Activated CD8-positive, alpha-beta memory T cell treated with anti-CD3 and anti-CD28 coated beads for 36 hours (primary cell): ENCODE results near the gene GCGR. TPM values are rescaled to one million over a fixed set of nuclear protein-coding genes. Genes with fewer than 3 reads are reported as not detected.
"Not testable (repeated sequence)": the region's sequence is repeated elsewhere in the genome, so short reads cannot be mapped to it uniquely, and the experiment has no call there.

Experiments
- CTCF ChIA-PET: fragments of 350-600 bp; sonication (Branson Sonifier 250); formaldehyde crosslinking; loops from one replicate; lab custom pipeline; 2021; ENCODE audit warnings: antibody characterized with exemption; lab: Charles Lee
- POLR2A ChIA-PET: fragments of 350-600 bp; sonication (Branson Sonifier 250); formaldehyde crosslinking; loops from one replicate; lab custom pipeline; 2021; ENCODE audit warnings: antibody characterized with exemption; lab: Charles Lee
- total RNA-seq, 2 experiments: library from RNA; stranded (reverse); gene quantifications; one replicate each; pipeline ENCODE4 v1.2.3, GENCODE V29; 2021

GCGR gene
- total RNA-seq, 2 experiments from 2014 or later = not detected

DNA sequence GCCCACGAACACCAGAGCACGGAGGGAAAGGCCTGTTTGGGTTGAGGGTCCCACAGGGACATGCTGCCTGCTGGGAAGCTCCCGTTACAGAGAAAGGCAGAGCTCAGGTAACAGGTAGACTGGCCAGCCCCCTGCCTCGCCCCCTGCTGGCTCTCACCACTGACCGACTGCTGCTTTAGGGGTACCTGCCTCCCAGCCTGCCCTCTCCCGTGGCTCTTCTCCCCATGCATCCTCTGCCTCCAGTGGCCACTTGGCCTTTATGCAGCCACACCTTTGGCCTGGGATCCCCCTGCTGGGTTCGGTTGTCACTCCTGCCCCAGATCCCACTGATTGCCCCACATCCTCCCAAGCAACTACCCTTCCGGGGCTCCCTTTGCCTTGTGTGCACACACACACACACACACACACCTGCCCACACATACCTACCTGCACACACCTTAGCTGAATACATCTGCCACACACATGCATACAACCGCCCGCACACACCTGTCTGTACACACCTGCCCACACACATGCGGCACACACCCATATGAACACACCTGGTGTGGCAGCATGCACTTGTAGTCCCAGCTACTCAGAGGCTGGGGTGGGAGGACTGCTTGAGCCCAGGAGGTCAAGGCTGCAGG is 22.0 kb downstream of the GCGR start:
- POLR2A ChIA-PET = interaction anchor here (0.7 kb wide), 1 partner anchor 153 kb away, joined by 8 read pairs; no protein-coding TSS in a partner anchor

GRCh38 chr17:81828656-81829055 is 24.7 kb downstream of the GCGR start:
- ChIA-PET CTCF (interaction anchor here (0.9 kb wide), 2 partner anchors 30 to 93 kb away, joined by 3 to 4 read pairs; no protein-coding TSS in a partner anchor), POLR2A (no interaction called here)

More for the DNA sequence above, 22.0 kb downstream of the GCGR start:
- CTCF ChIA-PET = interaction anchor here (0.7 to 0.8 kb wide), 2 partner anchors 14 to 184 kb away, joined by 3 to 5 read pairs; no protein-coding TSS in a partner anchor

GRCh38 chr17:81829858-81830257 is 25.9 kb downstream of the GCGR start:
- ChIA-PET CTCF (no interaction called here), POLR2A (no interaction called here)

DNA sequence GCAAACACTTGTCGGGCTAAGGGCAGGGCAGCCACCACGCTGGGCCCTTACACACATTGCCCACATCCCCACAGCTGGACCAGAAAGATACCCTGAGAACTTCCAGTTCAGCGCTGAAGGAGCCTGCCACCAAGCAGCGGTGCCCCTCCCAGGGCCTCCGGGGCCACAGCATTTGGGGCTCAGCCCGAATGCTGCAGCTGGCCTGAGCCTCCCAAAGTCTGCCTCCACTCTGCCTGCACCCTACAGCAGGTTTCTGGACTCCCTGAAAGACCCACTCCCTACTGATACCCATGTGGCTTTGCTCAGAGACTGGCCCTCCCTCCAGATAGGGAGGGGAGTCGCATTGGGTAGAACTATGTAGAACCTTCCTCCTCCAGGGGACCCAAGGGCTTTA is 27.6 kb downstream of the GCGR start:
- ChIA-PET CTCF (no interaction called here), POLR2A (interaction anchor here (2.5 kb wide), 1 partner anchor 39 kb away, joined by 20 read pairs; the partner anchor contains the start of gene ARHGDIA)

DNA sequence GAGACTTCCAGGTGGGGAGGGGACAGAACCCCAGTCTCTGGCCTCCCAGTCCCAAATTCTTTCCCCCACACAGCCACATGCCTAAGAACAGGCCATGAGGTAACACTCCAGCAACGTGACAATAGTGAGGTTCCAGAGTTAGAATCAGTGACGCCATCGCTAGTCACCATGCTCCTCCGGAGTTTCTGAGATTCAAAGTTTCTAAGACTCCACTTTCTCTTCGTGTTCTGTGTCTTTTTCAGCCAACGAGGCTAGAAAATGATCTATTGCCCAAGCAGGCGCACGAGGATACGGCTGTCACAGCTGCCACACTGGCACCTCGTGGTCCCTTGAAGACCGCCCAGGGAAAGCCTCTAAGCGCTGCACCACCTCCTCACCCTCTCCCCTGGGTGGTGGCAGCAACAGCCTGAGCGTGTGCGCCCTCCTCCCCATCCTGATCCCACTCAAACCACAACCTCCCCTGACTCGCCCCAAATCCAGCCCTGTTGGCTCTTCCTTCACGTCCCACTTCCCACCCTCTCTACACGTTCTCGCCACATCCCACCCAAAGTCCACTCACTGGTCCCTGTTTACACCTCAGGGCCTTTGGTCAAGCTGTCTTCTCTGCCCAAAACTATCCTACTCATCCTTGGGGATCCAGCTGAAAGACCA is 28.1 kb downstream of the GCGR start:
- ChIA-PET CTCF (no interaction called here), POLR2A (interaction anchor here (0.6 to 2.5 kb wide), 3 partner anchors 29 to 41 kb away, joined by 4 to 20 read pairs (median 12); partner anchors contain the start of genes ARHGDIA and P4HB)

- CTCF ChIA-PET = interaction anchor here (0.9 to 1.1 kb wide), 2 partner anchors 20 to 28 kb away, joined by 3 to 4 read pairs; partner anchors contain the start of gene P4HB
- POLR2A ChIA-PET = interaction anchor here (0.5 to 2.5 kb wide), 9 partner anchors 10 to 130 kb away, joined by 3 to 20 read pairs (median 4); partner anchors contain the start of genes ARHGDIA, MRPL12 and P4HB
These were observed 28.7 kb downstream of the GCGR start for GRCh38 chr17:81832608-81833159.

- ChIA-PET POLR2A (interaction anchor here (0.5 to 2.5 kb wide), 11 partner anchors 9 to 130 kb away, joined by 3 to 20 read pairs (median 3); partner anchors contain the start of genes ARHGDIA, MRPL12 and P4HB), CTCF (interaction anchor here (0.9 to 1.3 kb wide), 4 partner anchors 19 to 188 kb away, joined by 3 to 4 read pairs (median 3); partner anchors contain the start of gene P4HB)
These were observed 29.4 kb downstream of the GCGR start, which contains the start of gene MCRIP1 for GRCh38 chr17:81833160-81833920. Gene MCRIP1, minus strand, starts transcription at chr17:81833291. Its CDS starts 8,785 bp downstream, at chr17:81824506.

- ChIA-PET POLR2A (interaction anchor here (0.5 to 2.5 kb wide), 6 partner anchors 15 to 131 kb away, joined by 3 to 20 read pairs (median 8); partner anchors contain the start of genes ARHGDIA and MRPL12), CTCF (interaction anchor here (0.9 to 1.3 kb wide), 4 partner anchors 21 to 188 kb away, joined by 3 read pairs; no protein-coding TSS in a partner anchor)
These were observed 30.2 kb downstream of the GCGR start for GRCh38 chr17:81833921-81834830.

- ChIA-PET CTCF (interaction anchor here (0.9 kb wide), 1 partner anchor 25 kb away, joined by 3 read pairs; no protein-coding TSS in a partner anchor), POLR2A (interaction anchor here (0.5 kb wide), 1 partner anchor 14 kb away, joined by 4 read pairs; no protein-coding TSS in a partner anchor)
These were observed 30.9 kb downstream of the GCGR start, which contains the start of gene PPP1R27 for GRCh38 chr17:81834831-81835267. Gene PPP1R27, minus strand, starts transcription at chr17:81835050. Its CDS starts 97 bp downstream, at chr17:81834953.

DNA sequence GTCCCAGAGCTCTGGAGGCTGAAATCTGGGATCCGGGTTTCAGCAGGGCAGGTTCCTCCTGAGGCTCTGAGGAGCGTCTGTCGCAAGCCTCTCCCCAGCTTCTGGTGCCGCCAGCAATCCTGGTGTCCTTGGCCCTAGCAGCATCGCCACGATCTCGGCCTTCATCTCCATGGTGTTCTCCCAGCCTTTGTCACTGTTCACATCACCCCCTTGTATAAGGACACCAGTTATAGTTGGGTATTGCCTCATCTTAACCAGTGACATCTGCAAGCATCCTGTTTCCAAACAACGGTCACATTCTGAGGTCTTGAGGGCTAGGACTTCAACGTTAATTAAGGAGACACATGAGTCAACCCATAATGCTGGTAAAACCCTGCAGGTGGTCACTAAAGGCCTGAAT is 33.7 kb downstream of the GCGR start:
- CTCF ChIA-PET = no interaction called here
- POLR2A ChIA-PET = no interaction called here

DNA sequence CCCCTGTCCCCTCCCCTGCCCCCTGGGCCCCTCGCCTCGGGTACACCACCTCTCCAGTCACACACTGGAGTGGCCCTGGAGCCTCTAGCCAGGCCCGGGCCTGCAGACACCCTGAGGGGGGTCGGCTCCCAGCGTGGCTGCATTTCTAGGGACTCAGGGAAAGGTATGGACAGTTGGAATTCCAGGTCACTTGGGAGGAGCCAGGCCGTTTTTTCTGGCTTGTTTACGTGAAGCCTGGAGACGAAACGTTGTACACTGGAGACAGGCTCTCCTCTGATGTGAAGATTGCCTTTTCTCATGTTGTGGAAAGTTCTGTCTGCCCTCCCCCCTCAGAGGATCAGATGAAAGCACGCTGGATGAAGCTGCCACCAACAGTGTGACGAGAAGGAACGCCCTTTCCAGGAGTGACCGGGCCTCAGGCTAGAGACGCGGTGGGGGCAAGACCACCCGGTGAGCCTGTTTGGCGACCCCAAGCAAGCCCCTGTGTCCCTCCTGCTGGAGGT is 34.9 kb downstream of the GCGR start:
- CTCF ChIA-PET = no interaction called here
- POLR2A ChIA-PET = interaction anchor here (0.6 kb wide), 1 partner anchor 18 kb away, joined by 10 read pairs; no protein-coding TSS in a partner anchor

DNA sequence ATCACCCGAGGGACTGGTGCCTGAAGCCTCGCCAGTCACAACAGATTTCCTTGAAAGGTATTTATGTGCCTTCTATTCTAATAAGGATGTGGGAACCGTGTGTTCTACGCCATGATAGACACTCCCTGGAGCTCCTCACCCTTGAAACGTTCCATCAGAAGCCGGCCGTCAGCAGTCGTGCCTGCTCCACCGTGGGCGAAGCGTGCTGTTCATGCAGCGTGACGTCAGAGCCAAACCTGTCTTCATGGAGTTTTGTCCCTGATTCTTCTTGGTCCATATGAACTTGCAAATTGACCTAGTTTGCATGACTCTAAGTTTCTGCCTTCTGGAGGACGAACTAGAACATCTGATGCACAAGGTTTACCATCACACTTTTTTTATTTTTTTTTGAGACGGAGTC is 35.4 kb downstream of the GCGR start:
- ChIA-PET POLR2A (interaction anchor here (0.6 kb wide), 1 partner anchor 17 kb away, joined by 10 read pairs; no protein-coding TSS in a partner anchor), CTCF (no interaction called here)

DNA sequence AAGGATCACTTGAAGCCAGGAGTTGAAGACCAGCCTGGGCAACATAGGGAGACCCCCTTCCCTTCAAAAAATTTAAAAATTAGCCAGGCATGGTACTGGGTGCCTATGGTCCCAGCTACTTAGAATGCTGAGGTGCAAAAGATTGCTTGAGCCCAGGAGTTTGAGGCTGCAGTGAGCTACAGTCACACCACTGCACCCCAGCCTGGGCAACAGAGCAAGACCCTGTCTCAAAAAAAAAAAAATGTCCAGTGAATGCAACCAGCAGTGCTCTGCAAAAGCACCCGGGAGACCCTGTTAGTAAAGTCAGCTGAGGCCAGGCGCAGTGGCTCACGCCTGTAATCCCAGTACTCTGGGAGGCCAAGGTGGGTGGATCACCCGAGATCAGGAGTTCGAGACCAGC is 36.1 kb downstream of the GCGR start:
- POLR2A ChIA-PET = interaction anchor here (0.8 kb wide), 1 partner anchor 9 kb away, joined by 3 read pairs; no protein-coding TSS in a partner anchor
- CTCF ChIA-PET = not testable (repeated sequence)

DNA sequence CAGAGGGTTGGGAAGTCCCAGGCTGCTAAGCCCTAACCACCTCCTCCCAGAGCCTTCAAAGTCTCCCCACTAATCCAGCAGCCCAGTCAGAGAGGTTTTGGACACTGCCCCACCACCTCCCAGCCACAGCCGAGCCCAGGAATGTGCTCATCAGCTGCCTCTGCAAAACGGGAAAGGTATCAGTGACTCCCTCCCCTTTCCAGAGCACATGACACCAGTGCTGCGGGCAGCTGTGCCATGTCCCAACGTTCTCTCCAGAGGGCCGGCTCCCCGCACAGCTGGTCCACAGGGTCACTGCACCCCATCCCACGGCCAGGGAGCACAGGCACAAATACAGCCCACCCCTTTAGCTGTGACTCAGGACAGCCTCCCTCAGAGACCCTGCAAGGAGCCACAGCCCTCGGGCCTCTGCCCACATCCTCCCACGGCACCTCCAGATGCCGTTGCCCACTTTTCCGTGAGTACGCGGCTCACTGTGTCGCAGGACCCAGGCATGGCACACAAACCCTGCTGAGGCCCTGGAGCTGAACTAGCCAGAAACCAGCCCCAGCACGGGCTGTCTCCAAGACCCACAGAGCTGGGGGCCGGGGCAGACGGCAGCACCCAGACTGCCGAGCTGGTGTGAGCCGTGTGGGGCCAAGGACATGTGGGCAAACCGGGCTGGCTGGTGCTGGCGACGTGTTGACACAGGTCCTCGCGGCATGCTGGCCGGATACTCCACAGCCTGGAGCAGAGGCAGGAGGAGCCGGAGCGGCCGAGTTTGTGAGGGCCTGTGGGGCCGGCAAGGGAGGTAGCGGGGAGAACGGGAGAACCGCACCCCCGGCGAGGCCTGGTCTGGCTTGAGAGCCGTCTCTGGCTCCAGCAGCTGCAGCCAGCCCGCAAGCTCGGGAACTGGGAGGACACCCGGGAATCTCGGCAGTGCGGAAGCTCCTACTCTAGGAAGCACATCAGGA is 37.2 kb downstream of the GCGR start:
- POLR2A ChIA-PET = interaction anchor here (0.8 kb wide), 1 partner anchor 8 kb away, joined by 3 read pairs; no protein-coding TSS in a partner anchor

GRCh38 chr17:81841866-81842265 is 37.9 kb downstream of the GCGR start:
- ChIA-PET POLR2A (no interaction called here), CTCF (interaction anchor here (0.8 kb wide), 1 partner anchor 19 kb away, joined by 3 read pairs; no protein-coding TSS in a partner anchor)

More for the DNA sequence above, 37.2 kb downstream of the GCGR start:
- CTCF ChIA-PET = interaction anchor here (0.6 to 0.9 kb wide), 2 partner anchors 11 to 110 kb away, joined by 3 read pairs; no protein-coding TSS in a partner anchor
